NCI-H82 treated with DMSO at 0.1 percent for 48 hours (cell line): ENCODE data around the gene GUK1.
A peak's percentile ranks its signal among the peaks of the same experiment; 100 is the strongest.

Experiments used
- DNase-seq: peaks from one replicate; lab custom pipeline; 2025; ENCODE audit not compliant: unreplicated experiment; lab: John Stamatoyannopoulos, UW

The GUK1 gene

GRCh38 chr1:228125185-228125584, 14.9 kb upstream of the GUK1 start:
- no peak for DNase-seq

- no peak for DNase-seq
Measured at GRCh38 chr1:228131766-228132165, 8.3 kb upstream of the GUK1 start.

DNA sequence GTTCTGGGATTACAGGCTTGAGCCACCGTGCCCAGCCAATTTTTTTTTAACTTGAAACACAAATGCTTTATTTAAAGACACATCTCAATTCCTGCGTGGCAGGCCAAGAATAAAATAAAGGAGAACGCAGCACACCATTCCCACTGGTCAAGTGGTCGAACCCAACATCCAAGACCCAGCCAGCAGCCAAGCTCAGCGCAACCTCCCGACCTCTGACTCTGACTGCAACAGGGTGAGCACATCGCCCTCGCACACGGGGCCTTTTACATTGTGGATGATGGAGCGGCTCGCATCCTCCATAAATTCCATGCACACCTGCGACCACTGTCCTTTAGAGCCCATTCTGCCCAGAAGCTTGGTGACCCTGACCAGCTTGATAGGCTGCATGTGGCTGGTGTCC, 5.5 kb upstream of the GUK1 start:
- DNase-seq: no peak

GRCh38 chr1:228136901-228137300, 3.2 kb upstream of the GUK1 start:
- DNase-seq: no peak

- DNase-seq: no peak
Measured at GRCh38 chr1:228139406-228139930, 611 bp upstream of the GUK1 start.

- DNase-seq: no peak
Measured at GRCh38 chr1:228140724-228141225, 696 bp downstream of the GUK1 start.

DNA sequence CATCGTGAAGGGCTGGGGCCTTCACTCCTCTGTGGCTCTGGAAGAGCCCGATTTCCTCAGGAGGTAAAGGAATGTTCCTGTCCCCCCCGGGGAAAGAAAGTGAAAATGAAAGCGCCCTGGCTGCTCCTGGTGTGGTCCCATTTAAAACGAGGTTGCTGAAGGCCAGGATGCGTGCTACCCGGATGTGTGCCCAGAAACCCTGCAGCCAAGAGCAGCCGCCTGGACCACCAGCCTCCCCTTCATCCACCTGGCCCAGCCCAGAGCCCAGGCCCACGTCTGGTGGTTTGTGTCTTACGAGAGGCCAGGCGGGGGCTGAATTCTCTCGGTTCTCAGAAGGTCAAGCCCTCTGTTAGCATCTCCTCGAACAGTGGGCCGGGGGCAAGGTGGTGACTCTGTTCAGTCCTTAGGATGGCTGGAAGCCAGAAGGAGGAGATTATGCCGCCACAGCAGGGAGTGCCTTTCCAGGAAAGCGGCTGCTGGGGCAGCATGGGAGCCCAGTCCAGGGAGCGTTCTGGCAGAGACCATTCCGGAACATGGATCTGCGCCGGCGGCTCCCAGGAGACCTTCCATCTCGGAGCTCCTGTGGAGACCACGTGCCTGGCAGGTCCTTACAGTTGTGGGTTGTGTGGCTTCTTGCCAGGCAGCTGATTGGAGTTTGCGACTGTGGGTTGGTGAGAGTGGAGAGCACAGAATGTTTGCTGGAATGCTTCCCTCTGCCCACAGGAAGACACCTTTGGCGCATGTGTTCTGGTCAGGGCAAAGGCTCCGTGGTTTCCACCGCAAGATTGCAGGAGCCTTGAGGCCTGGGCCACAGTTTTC, 1.4 kb downstream of the GUK1 start:
- DNase-seq: no peak

DNA sequence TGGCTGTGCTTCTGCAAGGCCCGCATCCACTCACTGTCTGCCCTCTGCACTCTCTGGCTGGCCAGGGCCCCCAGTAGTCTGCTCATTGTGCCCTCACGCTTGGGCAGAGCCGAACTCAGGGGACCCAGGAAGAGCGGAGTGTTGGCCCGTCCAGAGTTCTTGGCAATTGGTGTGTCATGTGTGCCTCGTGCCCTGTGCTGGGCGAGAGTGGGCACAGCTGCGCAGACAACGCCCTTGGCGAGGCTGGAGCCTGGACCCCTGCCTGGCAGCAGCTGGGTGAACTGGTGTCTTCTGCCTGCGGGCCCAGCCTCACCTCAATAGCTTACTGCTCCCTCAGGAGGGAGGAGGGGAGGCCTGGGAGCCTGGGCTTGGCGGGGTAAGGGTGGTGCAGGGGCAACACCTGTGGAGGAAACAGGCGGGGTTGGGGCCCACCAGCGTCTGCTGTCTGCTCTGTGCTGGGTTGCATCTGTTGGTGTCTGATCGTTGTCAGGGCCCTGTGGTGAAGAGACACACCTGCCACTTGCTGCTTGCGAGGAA, 2.1 kb downstream of the GUK1 start:
- DNase-seq: no peak

DNA sequence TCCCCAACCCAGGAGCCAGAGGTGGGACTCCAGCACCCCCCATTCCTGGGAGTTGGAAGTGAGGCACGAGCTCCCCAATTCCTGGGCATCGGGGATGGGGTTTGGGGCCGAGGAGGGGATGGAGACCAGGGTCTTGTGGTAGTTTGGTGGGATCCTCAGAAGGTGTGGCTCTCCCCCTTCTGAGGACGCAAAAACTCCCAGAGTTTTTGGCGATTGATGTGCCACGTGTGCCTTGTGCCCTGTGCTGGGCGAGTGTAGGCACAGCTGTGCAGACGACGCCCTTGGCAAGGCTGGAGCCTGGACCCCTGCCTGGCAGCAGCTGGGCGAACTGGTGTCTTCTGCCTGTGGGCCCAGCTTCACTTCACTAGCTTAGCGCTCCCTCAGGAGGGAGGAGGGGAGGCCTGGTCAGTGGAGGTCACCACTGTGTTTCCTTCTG, 2.6 kb downstream of the GUK1 start:
- DNase-seq: no peak

DNA sequence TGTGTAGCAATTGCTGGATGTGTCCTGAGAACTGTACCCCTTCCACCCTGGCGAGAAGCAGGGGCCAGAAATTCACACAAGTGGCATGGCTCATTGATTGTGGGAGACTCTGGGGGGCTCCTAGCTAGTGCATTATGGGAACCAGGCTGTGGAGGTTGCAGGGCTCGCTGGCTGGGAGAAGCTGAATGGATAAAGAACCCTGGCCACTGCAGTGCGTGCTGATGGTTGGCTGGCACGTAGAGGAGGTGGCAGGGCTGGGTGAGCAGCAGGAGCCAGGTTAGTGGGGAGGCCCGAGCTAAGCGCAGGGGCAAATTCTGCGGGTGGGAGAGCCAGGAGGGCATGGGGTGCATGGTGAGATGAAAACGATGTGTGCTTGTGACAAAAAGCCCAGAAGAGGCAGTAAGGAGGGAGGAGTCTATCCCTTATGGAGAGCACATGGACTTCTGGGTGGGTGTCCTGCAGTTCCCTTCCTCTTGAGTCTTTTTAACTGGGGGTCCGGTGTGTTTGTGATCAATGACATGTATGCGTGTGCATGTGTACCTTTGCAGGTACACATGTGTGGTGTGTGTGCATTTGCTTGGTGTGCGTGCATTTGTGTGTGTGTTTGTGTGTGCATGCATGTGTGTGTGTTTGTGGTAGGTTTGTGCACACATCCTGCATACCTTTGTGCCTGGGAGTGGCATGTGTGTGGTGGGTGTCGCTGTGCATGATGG, 3.6 kb downstream of the GUK1 start:
- no peak for DNase-seq

- peak; percentile 44 for DNase-seq
Measured at GRCh38 chr1:228144193-228144992, 4.3 kb downstream of the GUK1 start.

GRCh38 chr1:228144993-228145343, 4.9 kb downstream of the GUK1 start:
- no peak for DNase-seq

DNA sequence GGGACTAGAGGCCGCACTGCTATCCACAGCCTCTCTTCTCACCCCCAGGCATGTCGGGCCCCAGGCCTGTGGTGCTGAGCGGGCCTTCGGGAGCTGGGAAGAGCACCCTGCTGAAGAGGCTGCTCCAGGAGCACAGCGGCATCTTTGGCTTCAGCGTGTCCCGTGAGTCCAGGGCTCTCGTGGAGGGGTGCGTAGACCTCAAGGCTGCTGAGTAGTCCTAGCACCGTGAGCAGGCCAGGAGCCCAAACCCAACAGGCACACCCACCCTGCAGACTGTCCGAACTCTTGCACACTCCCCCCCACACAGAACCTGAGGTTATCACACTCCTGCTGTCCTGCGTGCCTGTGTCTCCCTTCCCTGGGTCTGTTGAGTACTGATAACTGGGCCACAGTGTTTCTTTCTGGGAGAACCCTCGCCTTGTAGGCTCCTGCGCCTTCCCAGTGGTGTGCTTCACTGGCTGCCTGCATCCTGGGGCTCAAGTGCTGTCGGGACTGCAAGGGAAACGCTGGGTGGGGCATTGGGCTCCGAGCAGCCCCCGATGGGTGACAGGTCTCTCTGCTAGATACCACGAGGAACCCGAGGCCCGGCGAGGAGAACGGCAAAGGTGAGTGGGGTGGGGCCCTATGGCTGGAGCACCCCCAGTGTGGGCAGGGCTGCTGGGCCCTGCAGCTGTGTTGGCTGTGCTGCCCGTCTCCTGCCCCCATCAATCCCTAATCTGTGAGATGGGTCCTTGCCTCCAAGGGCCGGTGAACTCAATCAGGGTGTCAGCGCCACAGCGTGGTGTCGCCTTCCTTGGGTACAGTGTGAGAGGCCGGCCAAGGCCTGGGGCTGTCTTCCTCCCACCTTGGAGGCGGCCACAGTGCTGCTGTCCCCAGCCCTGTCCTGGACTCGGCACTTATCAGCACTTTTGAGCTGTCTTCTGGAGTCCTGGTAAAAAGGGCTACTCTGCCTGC, 5.7 kb downstream of the GUK1 start:
- DNase-seq: no peak

GRCh38 chr1:228146417-228147150, 6.5 kb downstream of the GUK1 start:
- DNase-seq: no peak

DNA sequence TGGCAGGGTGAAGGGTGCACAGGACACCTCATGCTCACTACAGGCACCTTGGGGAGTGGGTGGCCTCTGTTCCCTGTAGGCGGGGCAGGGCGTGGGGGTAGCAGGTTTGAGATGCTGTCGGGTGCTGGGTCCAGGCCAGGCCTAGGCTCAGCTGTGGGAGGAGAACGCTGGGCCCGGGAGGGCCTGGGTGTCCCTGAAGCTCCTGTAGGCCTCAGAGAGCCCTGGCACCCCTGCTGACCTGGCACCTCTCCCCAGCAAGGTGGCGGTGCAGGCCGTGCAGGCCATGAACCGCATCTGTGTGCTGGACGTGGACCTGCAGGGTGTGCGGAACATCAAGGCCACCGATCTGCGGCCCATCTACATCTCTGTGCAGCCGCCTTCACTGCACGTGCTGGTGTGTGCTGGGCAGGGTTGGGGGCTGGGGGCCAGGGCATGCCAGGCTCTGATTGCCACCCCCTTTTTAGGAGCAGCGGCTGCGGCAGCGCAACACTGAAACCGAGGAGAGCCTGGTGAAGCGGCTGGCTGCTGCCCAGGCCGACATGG, 7.1 kb downstream of the GUK1 start:
- no peak for DNase-seq

DNA sequence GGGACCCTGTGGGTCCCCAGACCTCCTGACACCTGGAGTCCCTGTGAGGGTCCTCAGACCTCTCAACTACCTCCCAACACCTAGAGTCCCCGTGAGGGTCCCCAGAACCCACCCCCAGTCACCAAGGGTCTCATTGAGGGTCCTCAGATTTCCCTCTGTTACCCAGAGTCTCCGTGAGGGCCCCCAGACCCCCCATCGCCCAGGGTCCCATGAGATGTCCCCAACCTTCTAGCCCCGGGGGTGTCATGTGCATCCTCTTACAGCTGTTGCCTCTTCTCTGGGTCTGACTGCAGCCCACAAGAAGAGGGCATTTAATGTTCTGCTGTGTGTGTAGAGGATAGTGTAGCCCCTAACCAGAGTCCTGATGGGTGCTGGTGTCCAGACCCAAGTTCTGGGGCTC, 7.7 kb downstream of the GUK1 start:
- no peak for DNase-seq

DNA sequence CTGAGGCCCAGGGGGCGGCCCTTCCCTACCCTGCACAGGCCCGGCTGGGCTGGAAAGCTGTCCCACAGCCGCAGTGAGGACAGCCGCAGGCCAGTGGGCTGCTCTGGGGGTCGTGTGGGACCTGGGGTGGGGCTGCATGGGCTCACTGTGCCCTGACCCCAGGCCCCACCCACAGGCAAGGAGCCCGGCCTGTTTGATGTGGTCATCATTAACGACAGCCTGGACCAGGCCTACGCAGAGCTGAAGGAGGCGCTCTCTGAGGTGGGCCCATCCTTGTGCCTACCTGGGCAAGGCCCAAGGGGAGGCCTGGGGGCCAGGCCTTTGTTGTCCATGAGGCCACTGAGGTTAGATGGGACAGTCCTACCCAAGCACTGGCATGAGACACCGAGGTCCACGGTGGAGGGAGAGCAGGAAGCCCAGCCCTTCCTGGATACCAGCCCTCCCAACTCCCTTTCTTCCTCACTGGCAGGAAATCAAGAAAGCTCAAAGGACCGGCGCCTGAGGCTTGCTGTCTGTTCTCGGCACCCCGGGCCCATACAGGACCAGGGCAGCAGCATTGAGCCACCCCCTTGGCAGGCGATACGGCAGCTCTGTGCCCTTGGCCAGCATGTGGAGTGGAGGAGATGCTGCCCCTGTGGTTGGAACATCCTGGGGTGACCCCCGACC, 8.2 kb downstream of the GUK1 start:
- no peak for DNase-seq

- no peak for DNase-seq
Measured at GRCh38 chr1:228148935-228149405, 8.9 kb downstream of the GUK1 start.
